ENCODE data around the gene PISD.
"Not testable (repeated sequence)": the region's sequence is repeated elsewhere in the genome, so short reads cannot be mapped to it uniquely, and the experiment has no call there.

PISD gene

DNA sequence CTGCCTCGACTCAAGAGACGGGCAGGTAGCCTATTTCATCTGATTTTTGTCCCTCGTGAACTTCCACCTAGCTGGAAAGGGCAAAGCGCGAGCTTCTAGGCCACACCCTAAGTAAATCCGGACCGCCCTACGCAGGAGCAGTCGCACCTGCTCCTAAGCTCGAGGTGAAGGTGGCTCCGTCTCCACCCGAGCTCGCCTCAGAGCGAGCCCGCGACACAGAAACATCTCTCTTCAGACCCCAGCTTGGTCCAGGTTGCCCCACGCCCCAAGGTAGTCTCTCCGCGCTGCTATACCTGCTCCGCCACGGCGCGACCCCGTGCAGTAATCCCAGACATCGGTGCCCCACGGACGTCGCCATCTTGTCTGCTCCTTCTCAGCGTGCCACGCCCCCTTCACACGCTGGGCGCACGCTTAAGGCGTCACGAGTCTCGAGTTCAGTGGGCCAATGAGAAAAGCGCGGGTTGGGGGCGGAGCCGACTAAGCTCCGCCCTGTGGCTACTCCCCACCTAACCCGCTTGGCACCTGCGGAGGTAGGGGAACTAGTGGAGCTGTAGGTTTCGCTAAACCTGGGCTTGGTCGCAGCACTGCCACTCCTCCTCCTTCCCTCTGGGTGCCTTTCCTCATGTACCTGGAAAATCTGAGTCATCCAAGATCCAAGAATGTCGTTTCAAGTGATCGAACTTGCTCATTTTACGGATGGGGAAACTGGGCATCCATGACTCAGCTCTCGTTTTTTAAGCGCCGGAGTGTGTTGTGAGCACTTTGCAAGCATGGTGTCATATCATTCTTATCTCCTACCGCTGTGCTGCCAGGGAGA lies at the start of gene PISD:
Gene PISD (minus strand): TSS at position 365 of the 817 bp plus-strand sequence. CDS start 7 bp downstream, at position 358.
- peak; percentile 85 for DNase-seq

DNA sequence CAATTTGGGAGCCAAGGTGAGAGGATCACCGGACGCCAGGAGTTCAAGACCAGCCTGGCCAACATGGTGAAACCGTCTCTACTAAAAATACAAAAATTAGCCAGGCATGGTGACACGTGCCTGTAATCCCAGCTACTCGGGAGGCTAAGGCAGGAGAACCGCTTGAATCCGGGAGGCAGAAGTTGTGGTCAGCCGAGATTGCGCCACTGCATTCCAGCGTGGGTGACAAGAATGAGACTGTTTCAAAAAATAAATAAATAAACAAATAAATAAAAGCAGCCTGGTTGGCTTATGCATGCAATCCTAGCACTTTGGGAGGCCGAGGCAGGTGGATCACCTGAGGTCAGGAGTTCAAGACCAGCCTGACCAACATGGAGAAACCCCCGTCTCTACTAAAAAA lies 49.2 kb upstream of the PISD start:
- not testable (repeated sequence) for DNase-seq

DNA sequence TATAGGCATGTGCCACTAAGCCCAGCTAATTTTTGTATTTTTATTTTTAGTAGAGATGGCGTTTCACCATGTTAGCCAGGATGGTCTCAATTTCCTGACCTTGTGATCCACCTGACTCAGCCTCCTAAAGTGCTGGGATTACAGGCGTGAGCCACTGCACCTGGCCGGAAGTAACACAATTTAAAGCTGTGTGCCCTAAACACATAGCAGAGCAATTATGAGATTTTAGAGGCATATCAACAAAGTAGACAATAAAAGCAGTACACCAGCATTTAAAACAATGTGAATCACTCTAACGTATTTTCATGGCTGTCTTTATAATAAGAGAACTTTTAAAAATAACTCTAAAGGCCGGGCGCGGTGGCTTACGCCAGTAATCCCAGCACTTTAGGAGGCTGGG lies 45.5 kb upstream of the PISD start:
- no peak for DNase-seq

GRCh38 chr22:31695423-31695822 lies 33.4 kb upstream of the PISD start:
- no peak for DNase-seq

DNA sequence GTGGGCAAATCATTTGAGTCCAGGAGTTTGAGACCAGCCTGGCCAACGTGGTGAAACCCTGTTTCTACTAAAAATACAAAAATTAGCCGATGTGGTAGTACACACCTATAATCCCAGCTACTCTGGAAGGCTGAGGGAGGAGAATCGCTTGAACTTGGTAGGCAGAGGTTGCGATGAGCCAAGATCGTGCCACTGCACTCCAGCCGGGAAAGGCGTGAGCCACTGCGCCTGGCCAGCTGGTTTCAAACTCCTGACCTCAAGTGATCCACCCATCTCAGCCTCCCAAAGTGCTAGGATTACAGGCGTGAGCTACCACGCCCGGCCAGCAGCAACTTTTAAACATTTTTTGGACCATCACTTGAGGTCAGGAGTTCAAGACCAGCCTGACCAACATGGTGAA lies 32.0 kb upstream of the PISD start:
- not testable (repeated sequence) for DNase-seq

- no peak for DNase-seq
Measured at GRCh38 chr22:31692186-31692886, 30.3 kb upstream of the PISD start.

DNA sequence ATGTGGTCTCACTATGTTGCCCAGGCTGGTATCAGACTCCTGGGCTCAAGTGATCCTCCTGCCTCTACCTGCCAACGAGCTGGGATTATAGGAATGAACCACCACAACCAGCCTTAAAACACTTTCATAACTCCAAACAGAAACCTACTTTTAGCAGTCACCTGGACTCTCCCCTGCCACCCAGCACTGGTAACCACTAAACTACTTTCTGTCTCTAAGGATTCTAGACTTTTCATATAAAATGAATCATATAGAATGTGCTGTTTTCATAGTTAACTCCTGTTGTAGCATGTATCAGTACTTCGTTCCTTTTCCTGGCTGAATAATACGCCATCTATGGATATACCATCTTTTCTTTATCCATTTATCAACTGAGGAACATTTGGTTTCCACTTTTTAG lies 29.4 kb upstream of the PISD start:
- no peak for DNase-seq

- DNase-seq: no peak
Measured at GRCh38 chr22:31683181-31684105, 21.4 kb upstream of the PISD start.

- no peak for DNase-seq
Measured at GRCh38 chr22:31682751-31683150, 20.7 kb upstream of the PISD start.

- DNase-seq: no peak
Measured at GRCh38 chr22:31681349-31682345, 19.6 kb upstream of the PISD start.

GRCh38 chr22:31680861-31681341 lies 18.9 kb upstream of the PISD start:
- DNase-seq: no peak

- no peak for DNase-seq
Measured at GRCh38 chr22:31678748-31679147, 16.7 kb upstream of the PISD start.

GRCh38 chr22:31676700-31677099 lies 14.7 kb upstream of the PISD start:
- peak; percentile 55 for DNase-seq

DNA sequence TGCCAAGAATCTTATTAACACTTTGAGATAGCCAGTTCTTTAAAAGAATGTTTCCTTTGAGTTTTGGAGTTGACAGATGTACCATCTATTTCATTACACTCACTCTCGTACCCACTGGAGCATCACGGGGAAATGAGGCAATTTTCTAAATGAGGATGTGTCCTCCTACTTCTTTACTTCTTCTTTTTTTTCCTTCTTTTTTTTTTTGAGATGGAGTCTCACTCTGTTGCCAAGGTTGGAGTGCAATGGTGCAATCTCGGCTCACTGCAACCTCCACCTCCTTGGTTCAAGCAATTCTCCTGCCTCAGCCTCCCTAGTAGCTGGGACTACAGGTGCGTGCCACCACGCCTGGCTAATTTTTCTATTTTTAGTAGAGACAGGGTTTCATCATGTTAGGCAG lies 12.2 kb upstream of the PISD start:
- DNase-seq: not testable (repeated sequence)

DNA sequence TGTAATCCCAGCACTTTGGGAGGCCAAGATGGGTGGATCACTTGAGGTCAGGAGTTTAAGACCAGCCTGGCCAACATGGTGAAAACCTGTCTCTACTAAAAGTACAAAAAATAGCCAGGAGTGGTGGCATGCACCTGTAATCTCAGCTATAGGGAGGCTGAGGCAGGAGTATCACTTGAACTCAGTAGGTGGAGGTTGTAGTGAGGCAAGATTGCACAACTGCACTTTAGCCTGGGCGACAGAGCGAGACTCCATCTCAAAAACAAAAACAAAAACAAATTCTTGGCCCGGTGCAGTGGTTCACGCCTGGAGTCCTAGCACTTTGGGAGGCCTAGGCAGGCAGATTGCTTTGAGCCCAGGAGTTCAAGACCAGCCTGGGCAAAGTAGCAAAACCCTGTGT lies 6.8 kb upstream of the PISD start:
- not testable (repeated sequence) for DNase-seq

GRCh38 chr22:31662668-31663037 lies 638 bp upstream of the PISD start:
- DNase-seq: no peak

DNA sequence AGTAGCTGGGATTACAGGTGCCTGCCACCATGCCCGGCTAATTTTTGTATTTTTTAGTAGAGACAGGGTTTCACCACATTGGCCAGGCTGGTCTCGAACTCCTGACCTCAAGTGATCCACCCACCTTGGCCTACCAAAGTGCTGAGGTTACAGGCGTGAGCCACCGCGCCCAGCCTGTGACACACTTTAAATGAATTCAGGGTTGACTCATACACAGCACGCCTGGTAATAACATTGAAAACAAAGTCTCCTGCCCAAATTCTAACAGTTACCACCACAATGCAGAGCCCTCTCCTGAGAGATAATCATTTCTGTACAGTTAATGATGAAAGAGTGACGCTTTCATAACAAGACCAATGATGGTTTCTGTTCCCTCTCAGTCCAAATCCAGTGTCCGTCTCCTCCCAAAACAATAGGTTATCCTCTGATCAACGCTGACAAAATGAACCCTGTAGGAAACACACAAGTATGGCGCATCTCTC lies 1.1 kb downstream of the PISD start:
- DNase-seq: not testable (repeated sequence)

GRCh38 chr22:31659246-31659645 lies 2.8 kb downstream of the PISD start:
- no peak for DNase-seq

GRCh38 chr22:31654408-31654807 lies 7.6 kb downstream of the PISD start:
- no peak for DNase-seq

DNA sequence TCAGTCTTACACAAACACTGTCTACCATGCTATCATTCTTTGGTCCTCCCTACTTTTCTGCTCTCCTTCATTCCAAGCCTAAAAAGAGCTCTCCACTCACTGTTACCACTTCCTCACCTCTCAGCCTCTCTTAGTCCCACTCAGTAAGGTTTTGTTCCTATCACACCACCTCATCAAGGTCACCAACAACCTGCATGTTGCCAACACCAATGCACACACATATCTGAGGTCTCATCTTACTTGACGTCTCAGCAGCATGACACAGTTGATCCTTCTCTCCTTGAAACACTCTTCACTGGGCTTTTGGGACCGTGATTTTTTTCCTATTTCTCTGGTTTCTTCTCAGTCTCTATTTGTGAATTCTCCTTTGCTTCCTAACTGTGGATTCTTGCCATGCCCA lies 8.1 kb downstream of the PISD start:
- no peak for DNase-seq

GRCh38 chr22:31652911-31653684 lies 8.9 kb downstream of the PISD start:
- DNase-seq: no peak
